ENCODE data around the gene KRTAP1-1. TPM values are rescaled to one million over a fixed set of nuclear protein-coding genes. Genes with fewer than 3 reads are reported as not detected.
"Not testable (repeated sequence)": the region's sequence is repeated elsewhere in the genome, so short reads cannot be mapped to it uniquely, and the experiment has no call there.

Gene KRTAP1-1
- total RNA-seq, 2 experiments from 2014 or later, result not detected

GRCh38 chr17:41064301-41064700 is 23.1 kb upstream of the KRTAP1-1 start:
- H3K4me3 Mint-ChIP-seq, result no peak overlapping the region
- no peaks in the 10 kb centered on the region for H3K4me1 Mint-ChIP-seq
- CTCF ChIA-PET, result interaction anchor here (0.6 kb wide), 1 partner anchor 124 kb away, joined by 4 read pairs; no protein-coding TSS in a partner anchor
- POLR2A ChIA-PET, result no interaction called here
- no peaks in the 10 kb centered on the region for H3K9me3 Mint-ChIP-seq
- no peak overlapping the region for H3K27ac Mint-ChIP-seq
- H3K36me3 Mint-ChIP-seq (ENCODE audit: low read depth), result no peaks in the 10 kb centered on the region
- no peak for DNase-seq
- H3K27me3 Mint-ChIP-seq, result peaks cover 24% of the 10 kb centered on the region

- no peaks in the 10 kb centered on the region for H3K4me1 Mint-ChIP-seq
- no peaks in the 10 kb centered on the region for H3K9me3 Mint-ChIP-seq
- no peak overlapping the region for H3K4me3 Mint-ChIP-seq
- no peak overlapping the region for H3K27ac Mint-ChIP-seq
- ChIA-PET CTCF (interaction anchor here (0.9 kb wide), 1 partner anchor 259 kb away, joined by 3 read pairs; no protein-coding TSS in a partner anchor), POLR2A (no interaction called here)
- no peaks in the 10 kb centered on the region for H3K36me3 Mint-ChIP-seq (ENCODE audit: low read depth)
- no peak for DNase-seq
- peaks cover 29% of the 10 kb centered on the region for H3K27me3 Mint-ChIP-seq
These were observed 22.2 kb upstream of the KRTAP1-1 start for GRCh38 chr17:41063449-41063848.

GRCh38 chr17:41061964-41062363 is 20.7 kb upstream of the KRTAP1-1 start:
- Mint-ChIP-seq H3K27ac (no peak overlapping the region), H3K4me3 (no peak overlapping the region), H3K36me3 (ENCODE audit: low read depth) (no peaks in the 10 kb centered on the region), H3K9me3 (no peaks in the 10 kb centered on the region), H3K4me1 (no peaks in the 10 kb centered on the region), H3K27me3 (peaks cover 36% of the 10 kb centered on the region)
- CTCF ChIA-PET, result no interaction called here
- no peak for DNase-seq
- POLR2A ChIA-PET, result no interaction called here

- Mint-ChIP-seq H3K9me3 (no peaks in the 10 kb centered on the region), H3K4me3 (no peak within 1 kb of the TSS), H3K27ac (no peak within 1 kb of the TSS), H3K4me1 (no peaks in the 10 kb centered on the region), H3K27me3 (peaks cover 36% of the 10 kb centered on the region), H3K36me3 (ENCODE audit: low read depth) (no peaks in the 10 kb centered on the region)
- no peak for DNase-seq
- POLR2A ChIA-PET, result no interaction called here
- CTCF ChIA-PET, result no interaction called here
These were observed 18.9 kb upstream of the KRTAP1-1 start, which contains the start of gene KRTAP2-3 for GRCh38 chr17:41060052-41060604. KRTAP2-3 (minus strand) TSS chr17:41060114; CDS start chr17:41060050, 64 bp downstream.

GRCh38 chr17:41059276-41060051 is 18.2 kb upstream of the KRTAP1-1 start:
- H3K4me1 Mint-ChIP-seq; H3K36me3 Mint-ChIP-seq (ENCODE audit: low read depth); H3K9me3 Mint-ChIP-seq; H3K27ac Mint-ChIP-seq; H3K4me3 Mint-ChIP-seq; CTCF ChIA-PET; POLR2A ChIA-PET; DNase-seq: not testable (repeated sequence)
- H3K27me3 Mint-ChIP-seq, result peaks cover 36% of the 10 kb centered on the region

- Mint-ChIP-seq H3K4me1 (no peaks in the 10 kb centered on the region), H3K9me3 (no peaks in the 10 kb centered on the region), H3K4me3 (no peak overlapping the region), H3K27ac (no peak overlapping the region), H3K27me3 (peaks cover 36% of the 10 kb centered on the region), H3K36me3 (ENCODE audit: low read depth) (no peaks in the 10 kb centered on the region)
- ChIA-PET POLR2A (no interaction called here), CTCF (no interaction called here)
- DNase-seq, result no peak
These were observed 17.5 kb upstream of the KRTAP1-1 start for GRCh38 chr17:41058741-41059140.

GRCh38 chr17:41057547-41057946 is 16.3 kb upstream of the KRTAP1-1 start:
- H3K27ac Mint-ChIP-seq, result no peak overlapping the region
- no peaks in the 10 kb centered on the region for H3K4me1 Mint-ChIP-seq
- no peak overlapping the region for H3K4me3 Mint-ChIP-seq
- no peaks in the 10 kb centered on the region for H3K9me3 Mint-ChIP-seq
- H3K27me3 Mint-ChIP-seq, result peaks cover 38% of the 10 kb centered on the region
- POLR2A ChIA-PET, result no interaction called here
- H3K36me3 Mint-ChIP-seq (ENCODE audit: low read depth), result no peaks in the 10 kb centered on the region
- CTCF ChIA-PET, result no interaction called here
- DNase-seq, result no peak

- CTCF ChIA-PET, POLR2A ChIA-PET: not testable (repeated sequence)
These were observed 13.9 kb upstream of the KRTAP1-1 start, which contains the start of gene KRTAP2-2 for GRCh38 chr17:41055130-41055529. KRTAP2-2 (minus strand) TSS chr17:41055230; CDS start chr17:41055211, 19 bp downstream.

GRCh38 chr17:41054556-41054955 is 13.3 kb upstream of the KRTAP1-1 start:
- H3K4me3 Mint-ChIP-seq; H3K9me3 Mint-ChIP-seq; DNase-seq; CTCF ChIA-PET; H3K27ac Mint-ChIP-seq; H3K36me3 Mint-ChIP-seq (ENCODE audit: low read depth); POLR2A ChIA-PET; H3K4me1 Mint-ChIP-seq: not testable (repeated sequence)
- H3K27me3 Mint-ChIP-seq, result peaks cover 27% of the 10 kb centered on the region

More at GRCh38 chr17:41055130-41055529, 13.9 kb upstream of the KRTAP1-1 start, which contains the start of gene KRTAP2-2:
- not testable (repeated sequence) for H3K9me3 Mint-ChIP-seq; DNase-seq; H3K27ac Mint-ChIP-seq; H3K4me3 Mint-ChIP-seq; H3K4me1 Mint-ChIP-seq; H3K36me3 Mint-ChIP-seq (ENCODE audit: low read depth)
- H3K27me3 Mint-ChIP-seq, result peaks cover 30% of the 10 kb centered on the region

GRCh38 chr17:41054025-41054424 is 12.8 kb upstream of the KRTAP1-1 start:
- no peaks in the 10 kb centered on the region for H3K36me3 Mint-ChIP-seq (ENCODE audit: low read depth)
- no peak overlapping the region for H3K4me3 Mint-ChIP-seq
- peaks cover 23% of the 10 kb centered on the region for H3K27me3 Mint-ChIP-seq
- POLR2A ChIA-PET, result no interaction called here
- no peak for DNase-seq
- CTCF ChIA-PET, result no interaction called here
- no peak overlapping the region for H3K27ac Mint-ChIP-seq
- no peaks in the 10 kb centered on the region for H3K4me1 Mint-ChIP-seq
- H3K9me3 Mint-ChIP-seq, result no peaks in the 10 kb centered on the region

GRCh38 chr17:41052566-41052965 is 11.3 kb upstream of the KRTAP1-1 start:
- H3K36me3 Mint-ChIP-seq (ENCODE audit: low read depth), result no peaks in the 10 kb centered on the region
- CTCF ChIA-PET, result no interaction called here
- no peaks in the 10 kb centered on the region for H3K9me3 Mint-ChIP-seq
- no peak overlapping the region for H3K4me3 Mint-ChIP-seq
- no peaks in the 10 kb centered on the region for H3K4me1 Mint-ChIP-seq
- H3K27ac Mint-ChIP-seq, result no peak overlapping the region
- POLR2A ChIA-PET, result no interaction called here
- H3K27me3 Mint-ChIP-seq, result peaks cover 21% of the 10 kb centered on the region
- no peak for DNase-seq

- Mint-ChIP-seq H3K27me3 (peaks cover 26% of the 10 kb centered on the region), H3K27ac (no peak overlapping the region), H3K9me3 (no peaks in the 10 kb centered on the region), H3K36me3 (ENCODE audit: low read depth) (no peaks in the 10 kb centered on the region), H3K4me1 (no peaks in the 10 kb centered on the region), H3K4me3 (no peak overlapping the region)
- ChIA-PET CTCF (no interaction called here), POLR2A (no interaction called here)
- no peak for DNase-seq
These were observed 7.9 kb upstream of the KRTAP1-1 start for GRCh38 chr17:41049110-41049509.

- H3K4me3 Mint-ChIP-seq, result no peak overlapping the region
- POLR2A ChIA-PET, result no interaction called here
- H3K27ac Mint-ChIP-seq, result no peak overlapping the region
- CTCF ChIA-PET, result interaction anchor here (1.5 kb wide), 1 partner anchor 23 kb away, joined by 3 read pairs; no protein-coding TSS in a partner anchor
- H3K27me3 Mint-ChIP-seq, result peaks cover 24% of the 10 kb centered on the region
- no peak for DNase-seq
- no peaks in the 10 kb centered on the region for H3K9me3 Mint-ChIP-seq
- no peaks in the 10 kb centered on the region for H3K36me3 Mint-ChIP-seq (ENCODE audit: low read depth)
- no peaks in the 10 kb centered on the region for H3K4me1 Mint-ChIP-seq
These were observed 7.2 kb upstream of the KRTAP1-1 start for GRCh38 chr17:41048441-41048840.

All from activated CD4-positive, alpha-beta memory T cell treated with anti-CD3 and anti-CD28 coated beads, Interleukin-2, amount 10 ng/mL, durations not matched to agents 7 days and 5 days (primary cell).